HG03108 (cell line): ENCODE data around the gene C1QTNF12.
"Not testable (repeated sequence)": the region's sequence is repeated elsewhere in the genome, so short reads cannot be mapped to it uniquely, and the experiment has no call there.

Experiments
- ATAC-seq: cut with Tn5 transposase; IDR thresholded peaks from one replicate; pipeline ENCODE4 v1.9.1; 2021; ENCODE audit warnings: moderate library complexity; ENCODE audit not compliant: unreplicated experiment

The C1QTNF12 gene

GRCh38 chr1:1199961-1200875, 46.3 kb downstream of the C1QTNF12 start:
- no peak for ATAC-seq

GRCh38 chr1:1199141-1199960, 47.2 kb downstream of the C1QTNF12 start:
- ATAC-seq, result no peak

- ATAC-seq, result no peak
These were observed 47.9 kb downstream of the C1QTNF12 start for GRCh38 chr1:1198423-1199140.

- ATAC-seq, result no peak
These were observed 48.7 kb downstream of the C1QTNF12 start for GRCh38 chr1:1197551-1198422.

GRCh38 chr1:1197188-1197500, 49.4 kb downstream of the C1QTNF12 start:
- ATAC-seq, result no peak

GRCh38 chr1:1196431-1197187, 49.9 kb downstream of the C1QTNF12 start:
- ATAC-seq, result no peak

GRCh38 chr1:1195726-1196125, 50.8 kb downstream of the C1QTNF12 start:
- not testable (repeated sequence) for ATAC-seq

- ATAC-seq, result no peak
These were observed 51.8 kb downstream of the C1QTNF12 start for GRCh38 chr1:1194723-1195122.
